IPS-18c (cell line): ENCODE data around the gene ADGB.
"Not testable (repeated sequence)": the region's sequence is repeated elsewhere in the genome, so short reads cannot be mapped to it uniquely, and the experiment has no call there.

Experiments
- H3K4me3 ChIP-seq: 2 replicates; pipeline ENCODE4 v1.7.0; 2013; ENCODE audit warnings: low read depth, mild to moderate bottlenecking, low read length, moderate library complexity; ENCODE audit not compliant: insufficient read depth
- H3K9me3 ChIP-seq: one replicate; pipeline ENCODE4 v1.6.1; 2013; ENCODE audit warnings: mild to moderate bottlenecking, low read length, moderate library complexity; ENCODE audit not compliant: control insufficient read depth, insufficient read depth

Gene ADGB

GRCh38 chr6:146598772-146599405 is at the start of gene ADGB:
TSS of gene ADGB (plus strand) at chr6:146598972. CDS start at chr6:146599041, 69 bp downstream.
- Histone ChIP-seq H3K4me3 (peak within 1 kb of the TSS; percentile 58), H3K9me3 (no peaks in the 10 kb centered on the region)

GRCh38 chr6:146550911-146551310 is 47.9 kb upstream of the ADGB start:
- Histone ChIP-seq H3K9me3 (no peaks in the 10 kb centered on the region), H3K4me3 (no peak overlapping the region)

GRCh38 chr6:146551545-146551944 is 47.2 kb upstream of the ADGB start:
- H3K4me3 ChIP-seq, result no peak overlapping the region

GRCh38 chr6:146553377-146554135 is 45.2 kb upstream of the ADGB start:
- no peaks in the 10 kb centered on the region for H3K9me3 ChIP-seq

More at GRCh38 chr6:146551545-146551944, 47.2 kb upstream of the ADGB start:
- no peaks in the 10 kb centered on the region for H3K9me3 ChIP-seq

GRCh38 chr6:146560607-146561006 is 38.2 kb upstream of the ADGB start:
- H3K9me3 ChIP-seq, result no peaks in the 10 kb centered on the region

More at GRCh38 chr6:146553377-146554135, 45.2 kb upstream of the ADGB start:
- no peak overlapping the region for H3K4me3 ChIP-seq

GRCh38 chr6:146566661-146567060 is 32.1 kb upstream of the ADGB start:
- not testable (repeated sequence) for H3K9me3 ChIP-seq, H3K4me3 ChIP-seq

More at GRCh38 chr6:146560607-146561006, 38.2 kb upstream of the ADGB start:
- no peak overlapping the region for H3K4me3 ChIP-seq

GRCh38 chr6:146568619-146569018 is 30.2 kb upstream of the ADGB start:
- H3K9me3 ChIP-seq, H3K4me3 ChIP-seq: not testable (repeated sequence)

- no peak overlapping the region for H3K4me3 ChIP-seq
- H3K9me3 ChIP-seq, result no peaks in the 10 kb centered on the region
These were observed 24.6 kb upstream of the ADGB start for GRCh38 chr6:146574211-146574610.

- H3K4me3 ChIP-seq, result no peak overlapping the region
- H3K9me3 ChIP-seq, result no peaks in the 10 kb centered on the region
These were observed 20.7 kb upstream of the ADGB start for GRCh38 chr6:146578054-146578453.

- no peak overlapping the region for H3K4me3 ChIP-seq
- H3K9me3 ChIP-seq, result no peaks in the 10 kb centered on the region
These were observed 16.8 kb upstream of the ADGB start for GRCh38 chr6:146581968-146582367.

GRCh38 chr6:146582857-146583256 is 15.9 kb upstream of the ADGB start:
- H3K9me3 ChIP-seq, result peaks cover 3% of the 10 kb centered on the region
- no peak overlapping the region for H3K4me3 ChIP-seq

GRCh38 chr6:146583966-146584365 is 14.8 kb upstream of the ADGB start:
- no peak overlapping the region for H3K4me3 ChIP-seq

GRCh38 chr6:146587459-146587858 is 11.3 kb upstream of the ADGB start:
- no peak overlapping the region for H3K4me3 ChIP-seq

More at GRCh38 chr6:146583966-146584365, 14.8 kb upstream of the ADGB start:
- peaks cover 3% of the 10 kb centered on the region for H3K9me3 ChIP-seq

GRCh38 chr6:146590492-146590891 is 8.3 kb upstream of the ADGB start:
- Histone ChIP-seq H3K4me3 (no peak overlapping the region), H3K9me3 (peaks cover 3% of the 10 kb centered on the region)

More at GRCh38 chr6:146587459-146587858, 11.3 kb upstream of the ADGB start:
- H3K9me3 ChIP-seq, result peaks cover 3% of the 10 kb centered on the region

GRCh38 chr6:146592451-146592850 is 6.3 kb upstream of the ADGB start:
- H3K9me3 ChIP-seq, result peaks cover under 1% of the 10 kb centered on the region

GRCh38 chr6:146593986-146594385 is 4.8 kb upstream of the ADGB start:
- no peaks in the 10 kb centered on the region for H3K9me3 ChIP-seq

More at GRCh38 chr6:146592451-146592850, 6.3 kb upstream of the ADGB start:
- H3K4me3 ChIP-seq, result no peak overlapping the region

GRCh38 chr6:146594495-146594894 is 4.3 kb upstream of the ADGB start:
- Histone ChIP-seq H3K9me3 (no peaks in the 10 kb centered on the region), H3K4me3 (no peak overlapping the region)

More at GRCh38 chr6:146593986-146594385, 4.8 kb upstream of the ADGB start:
- no peak overlapping the region for H3K4me3 ChIP-seq
